ENCODE data around the gene ZNF879. TPM values are rescaled to one million over a fixed set of nuclear protein-coding genes. Genes with fewer than 3 reads are reported as not detected.

Gene ZNF879
- total and polyA plus RNA-seq, 2 of the 13 experiments (the other 11 are each of a cell fraction or from before 2014, with no cell fraction given), result 0.83 to 2.8 TPM

DNA sequence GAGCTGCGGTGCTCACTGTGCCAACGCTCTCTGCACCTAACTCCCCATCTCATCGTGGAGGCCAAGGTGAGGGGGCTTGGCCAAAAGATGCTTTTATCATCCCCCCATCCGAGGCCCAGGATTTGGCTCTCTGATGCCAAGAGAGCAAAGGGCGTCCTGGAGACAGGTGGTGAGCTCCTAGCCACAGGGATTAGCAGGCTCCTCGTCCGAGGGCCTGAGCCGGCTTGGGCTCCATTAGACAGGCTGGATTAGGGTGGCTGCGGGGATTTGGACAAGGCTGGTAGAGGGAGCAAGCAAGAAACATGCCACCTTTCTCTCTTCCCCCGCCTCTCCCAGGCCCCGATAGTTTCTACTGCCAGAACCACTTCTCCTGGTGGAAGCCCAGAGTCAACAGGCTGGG lies 27.4 kb upstream of the ZNF879 start:
- ATAC-seq, result no peak
- peaks cover 13% of the 10 kb centered on the region; the same call in 1 of the 2 replicates for H3K9me3 ChIP-seq (ENCODE audit: low read length)
- H3K36me3 ChIP-seq (replicated peaks in 1 of 2; ENCODE audit: control insufficient read depth in 1 of 2, insufficient read depth in 2 of 2, low read length in 2 of 2), result no peaks in the 10 kb centered on the region
- intact Hi-C loops (cut with micrococcal nuclease; ENCODE audit: unreplicated experiment) (no loop called here), in situ Hi-C loops (cut with HindIII; ENCODE audit: extremely low pct_ligation_motif_present, low pct_unique_long_range_greater_than_20kb) (no loop called here)
- CTCF ChIA-PET (ENCODE audit: low intra/inter-chr PET ratio, low total read pairs), result no interaction called here
- no peaks in the 10 kb centered on the region for H3K4me1 ChIP-seq (ENCODE audit: insufficient read depth, low read length)
- H3K27ac ChIP-seq (ENCODE audit: extremely low read length, insufficient read depth, low read length), result no peak overlapping the region
- H3K4me3 ChIP-seq (replicated peaks in 1 of 3; ENCODE audit: insufficient read depth in 1 of 3, low read depth in 2 of 3, low read length in 3 of 3), result no peak overlapping the region
- no peak for DNase-seq (ENCODE audit: low spot score)
- no peak overlapping the region for H2AFZ ChIP-seq (ENCODE audit: low read length)
- no TSS peak for BruUV-seq (replicated peaks)
- 17% methylated on average over 3 of the region's 11 CpGs for WGBS (ENCODE audit: low lambda C conversion rate)
- no peak overlapping the region for H3K4me2 ChIP-seq (ENCODE audit: low read depth, low read length)
- no peak for FAIRE-seq
- no peaks in the 10 kb centered on the region for H4K20me1 ChIP-seq (ENCODE audit: insufficient read depth, low read length)
- POLR2A ChIA-PET, result no interaction called here
- no peaks in the 10 kb centered on the region; a peak in 1 of 5 replicates for H3K27me3 ChIP-seq (ENCODE audit: control insufficient read depth in 1 of 2, insufficient read depth in 2 of 2, low read length in 2 of 2)
- H3K79me2 ChIP-seq (ENCODE audit: insufficient read depth, low read length), result no peaks in the 10 kb centered on the region
- H3K9ac ChIP-seq (ENCODE audit: insufficient read depth, low read depth, low read length), result no peak overlapping the region
- TF ChIP-seq KMT2A (CRISPR knock-in tag; IDR thresholded peaks at IDR 0.05) (no peak), ZNF710 (CRISPR knock-in tag; IDR thresholded peaks at IDR 0.05; ENCODE audit: borderline replicate concordance) (no peak), ADNP (CRISPR knock-in tag; IDR thresholded peaks at IDR 0.05) (no peak), ARID5B (CRISPR knock-in tag; IDR thresholded peaks at IDR 0.05) (no peak), ZNF383 (CRISPR knock-in tag; IDR thresholded peaks at IDR 0.05; ENCODE audit: borderline replicate concordance) (no peak), ZMYM4 (CRISPR knock-in tag; IDR thresholded peaks at IDR 0.05) (no peak), ZFP1 (CRISPR knock-in tag; IDR thresholded peaks at IDR 0.05) (no peak), ZNF468 (CRISPR knock-in tag; IDR thresholded peaks at IDR 0.05) (no peak), CEBPB (IDR thresholded peaks at IDR 0.05; ENCODE audit: borderline replicate concordance, low read depth, low read length) (no peak), BHLHE40 (IDR thresholded peaks at IDR 0.05; ENCODE audit: low read length) (no peak), ZNF274 (CRISPR knock-in tag; IDR thresholded peaks at IDR 0.05) (no peak), TOE1 (CRISPR knock-in tag; IDR thresholded peaks at IDR 0.05) (no peak), JUNB (CRISPR knock-in tag; IDR thresholded peaks at IDR 0.05; ENCODE audit: borderline replicate concordance) (no peak), ZNF225 (CRISPR knock-in tag; IDR thresholded peaks at IDR 0.05) (no peak), ZFP36 (IDR thresholded peaks at IDR 0.05; ENCODE audit: borderline replicate concordance, low read depth, low read length, partially characterized antibody) (no peak)
- TF ChIP-seq, protein P1, sequence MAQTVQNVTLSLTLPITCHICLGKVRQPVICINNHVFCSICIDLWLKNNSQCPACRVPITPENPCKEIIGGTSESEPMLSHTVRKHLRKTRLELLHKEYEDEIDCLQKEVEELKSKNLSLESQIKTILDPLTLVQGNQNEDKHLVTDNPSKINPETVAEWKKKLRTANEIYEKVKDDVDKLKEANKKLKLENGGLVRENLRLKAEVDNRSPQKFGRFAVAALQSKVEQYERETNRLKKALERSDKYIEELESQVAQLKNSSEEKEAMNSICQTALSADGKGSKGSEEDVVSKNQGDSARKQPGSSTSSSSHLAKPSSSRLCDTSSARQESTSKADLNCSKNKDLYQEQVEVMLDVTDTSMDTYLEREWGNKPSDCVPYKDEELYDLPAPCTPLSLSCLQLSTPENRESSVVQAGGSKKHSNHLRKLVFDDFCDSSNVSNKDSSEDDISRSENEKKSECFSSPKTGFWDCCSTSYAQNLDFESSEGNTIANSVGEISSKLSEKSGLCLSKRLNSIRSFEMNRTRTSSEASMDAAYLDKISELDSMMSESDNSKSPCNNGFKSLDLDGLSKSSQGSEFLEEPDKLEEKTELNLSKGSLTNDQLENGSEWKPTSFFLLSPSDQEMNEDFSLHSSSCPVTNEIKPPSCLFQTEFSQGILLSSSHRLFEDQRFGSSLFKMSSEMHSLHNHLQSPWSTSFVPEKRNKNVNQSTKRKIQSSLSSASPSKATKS (CRISPR knock-in tag; IDR thresholded peaks at IDR 0.05), result no peak
- TF ChIP-seq, protein P2, sequence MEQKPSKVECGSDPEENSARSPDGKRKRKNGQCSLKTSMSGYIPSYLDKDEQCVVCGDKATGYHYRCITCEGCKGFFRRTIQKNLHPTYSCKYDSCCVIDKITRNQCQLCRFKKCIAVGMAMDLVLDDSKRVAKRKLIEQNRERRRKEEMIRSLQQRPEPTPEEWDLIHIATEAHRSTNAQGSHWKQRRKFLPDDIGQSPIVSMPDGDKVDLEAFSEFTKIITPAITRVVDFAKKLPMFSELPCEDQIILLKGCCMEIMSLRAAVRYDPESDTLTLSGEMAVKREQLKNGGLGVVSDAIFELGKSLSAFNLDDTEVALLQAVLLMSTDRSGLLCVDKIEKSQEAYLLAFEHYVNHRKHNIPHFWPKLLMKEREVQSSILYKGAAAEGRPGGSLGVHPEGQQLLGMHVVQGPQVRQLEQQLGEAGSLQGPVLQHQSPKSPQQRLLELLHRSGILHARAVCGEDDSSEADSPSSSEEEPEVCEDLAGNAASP (CRISPR knock-in tag; IDR thresholded peaks at IDR 0.05; ENCODE audit: borderline replicate concordance), result no peak
